COLO829 (cell line): ENCODE data around the gene ATP4B.

Experiments used
- DNase-seq: peaks from one replicate; pipeline ENCODE4 v3.0.0; 2012; ENCODE audit warnings: low spot score

The ATP4B gene

DNA sequence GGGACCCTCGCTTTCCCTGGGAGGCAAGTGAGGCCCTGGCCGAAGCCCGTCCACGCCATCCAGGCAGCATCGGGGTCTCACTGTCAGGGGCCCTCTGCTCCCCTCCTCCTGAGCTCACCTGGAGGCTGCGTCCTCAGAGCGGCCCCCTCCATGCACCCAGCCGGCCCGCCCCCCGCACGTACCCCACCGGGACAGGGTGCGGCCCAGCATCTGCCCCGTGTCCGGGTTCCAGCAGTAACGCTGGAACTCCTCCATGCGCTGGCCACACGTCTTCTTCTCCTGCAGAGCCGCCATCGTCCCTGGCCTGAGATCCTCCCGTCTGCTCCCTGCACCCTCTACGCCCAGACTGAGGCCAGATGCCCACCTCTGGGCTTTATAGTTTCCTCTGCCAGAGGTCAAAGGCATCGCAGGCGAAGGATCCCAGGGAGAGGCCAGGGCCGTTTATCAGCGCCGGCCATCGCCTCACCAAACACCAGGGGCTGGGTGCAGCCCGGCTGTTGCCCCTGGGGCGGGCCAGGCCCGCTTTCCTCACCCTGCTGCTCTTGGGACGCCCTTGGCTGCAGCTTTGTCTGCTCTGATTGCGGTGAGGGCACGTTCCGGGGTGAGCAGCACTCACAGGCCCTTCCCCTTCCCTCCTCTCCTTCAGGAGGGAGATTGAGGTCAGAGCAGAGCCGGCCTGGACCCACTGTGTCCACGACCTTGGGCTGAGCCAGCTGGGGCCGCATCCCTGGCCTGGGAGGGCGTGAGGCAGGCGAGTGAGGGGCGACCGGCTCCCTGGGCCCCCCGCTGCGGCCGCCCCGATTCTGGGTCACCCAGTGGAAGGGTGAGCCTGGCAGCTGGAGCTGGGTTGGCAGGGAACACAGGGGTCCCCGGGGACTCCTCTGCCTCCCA lies at the start of gene ATP4B:
TSS of gene ATP4B (minus strand) at position 348 of the 891 bp plus-strand sequence. CDS start at position 294, 54 bp downstream.
- DNase-seq, result no peak

DNA sequence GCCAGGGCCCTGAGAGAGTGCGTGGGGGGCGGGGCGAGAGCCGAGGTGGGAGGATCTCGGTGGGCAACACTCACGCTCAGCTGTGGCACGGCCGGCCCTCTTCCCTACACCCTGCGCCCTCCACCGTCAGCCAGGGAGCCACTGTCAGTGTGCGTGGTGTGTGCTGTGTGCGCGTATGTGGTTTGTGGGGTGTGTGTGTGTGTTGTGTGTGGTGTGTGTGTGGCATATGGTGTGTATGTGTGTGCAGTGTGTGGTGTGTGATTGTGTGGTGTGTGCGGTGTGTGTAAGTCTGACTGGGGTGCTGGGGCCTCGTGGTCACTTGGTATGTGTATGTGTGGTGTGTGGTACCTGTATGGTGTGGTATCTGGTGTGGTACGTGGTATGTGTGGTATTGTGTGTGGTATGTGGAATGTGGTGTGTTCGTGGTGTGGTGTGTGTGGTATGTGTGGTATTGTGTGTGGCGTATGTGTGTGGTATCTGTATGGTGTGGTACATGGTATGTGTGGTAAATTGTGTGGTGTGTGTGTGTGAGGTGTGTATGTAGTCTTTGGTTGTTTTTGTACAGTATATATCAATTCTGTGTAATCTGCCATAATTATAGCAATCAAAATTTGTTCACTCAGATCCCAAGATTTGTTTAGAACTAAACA lies 14.1 kb upstream of the ATP4B start:
- DNase-seq, result no peak

DNA sequence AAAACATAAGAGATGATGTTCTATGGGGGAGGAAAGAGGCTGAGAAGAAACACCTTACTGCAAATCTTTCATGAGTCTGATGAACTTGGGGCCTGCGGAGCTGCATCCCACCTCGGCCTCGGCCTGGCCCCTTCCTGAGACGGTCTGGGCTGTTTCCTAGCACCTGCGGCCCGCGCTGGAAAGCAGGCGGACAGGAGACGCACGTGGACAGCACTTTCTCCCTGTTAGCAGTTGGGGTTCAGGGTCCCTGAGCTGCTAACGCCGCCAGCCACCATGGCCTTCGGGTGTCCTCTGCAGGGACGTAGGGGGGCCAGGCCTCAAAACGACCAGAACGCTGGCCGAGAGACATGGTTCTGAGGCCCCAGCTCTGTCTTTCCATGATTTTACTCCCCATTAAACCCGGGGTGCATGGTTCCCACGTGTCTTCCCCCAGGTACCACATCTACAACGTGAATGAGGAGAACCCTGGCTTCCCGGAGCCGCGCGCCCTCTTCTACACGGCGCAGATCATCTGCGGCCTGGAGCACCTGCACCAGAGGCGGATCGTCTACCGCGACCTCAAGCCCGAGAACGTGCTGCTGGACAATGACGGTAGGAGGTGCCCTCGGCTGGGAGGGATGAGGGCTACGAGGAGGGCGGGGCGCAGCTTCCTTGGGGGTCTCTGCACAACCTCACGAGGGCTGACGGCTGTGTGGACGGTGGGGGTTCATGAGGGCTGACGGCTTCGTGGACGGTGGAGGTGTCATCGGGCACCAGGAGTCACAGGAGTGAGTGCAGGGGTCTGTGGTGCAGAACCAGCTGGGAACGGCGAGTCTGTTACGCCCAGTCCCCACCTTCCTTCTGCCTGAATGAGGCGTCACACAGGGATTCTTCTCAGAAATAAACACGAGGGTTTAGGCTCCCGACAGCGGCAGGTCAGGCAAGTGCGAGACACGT lies 13.3 kb upstream of the ATP4B start:
- no peak for DNase-seq

- DNase-seq, result no peak
Measured at GRCh38 chr13:113670541-113670940, 12.5 kb upstream of the ATP4B start.

DNA sequence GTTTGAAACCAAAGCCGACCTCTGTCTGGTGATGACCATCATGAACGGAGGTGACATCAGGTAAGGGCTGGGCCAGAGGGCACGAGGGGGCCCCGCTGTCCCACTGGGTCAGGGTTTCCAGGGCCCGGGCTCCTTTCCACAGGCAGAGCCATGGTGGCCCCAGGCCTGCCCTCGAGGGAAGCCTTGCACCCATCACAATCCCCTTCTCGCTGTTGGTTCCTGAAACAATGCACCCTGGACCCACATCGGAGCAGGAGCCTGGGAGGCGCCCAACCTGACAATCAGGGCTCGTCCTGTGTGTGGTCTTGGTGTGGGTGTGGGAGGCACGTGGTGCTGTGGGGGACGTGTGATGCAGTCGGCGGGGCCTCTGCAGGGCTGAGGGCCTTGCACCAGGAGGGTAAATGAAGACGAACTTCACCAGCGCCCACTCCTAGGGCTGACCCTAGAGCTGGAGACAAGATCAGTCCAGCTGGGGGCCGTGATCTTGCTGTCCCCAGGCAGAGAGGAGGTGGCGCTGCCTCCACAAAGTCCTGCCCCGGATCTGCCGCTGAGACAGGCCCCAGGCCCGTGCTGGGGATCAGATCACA lies 11.8 kb upstream of the ATP4B start:
- DNase-seq, result no peak

DNA sequence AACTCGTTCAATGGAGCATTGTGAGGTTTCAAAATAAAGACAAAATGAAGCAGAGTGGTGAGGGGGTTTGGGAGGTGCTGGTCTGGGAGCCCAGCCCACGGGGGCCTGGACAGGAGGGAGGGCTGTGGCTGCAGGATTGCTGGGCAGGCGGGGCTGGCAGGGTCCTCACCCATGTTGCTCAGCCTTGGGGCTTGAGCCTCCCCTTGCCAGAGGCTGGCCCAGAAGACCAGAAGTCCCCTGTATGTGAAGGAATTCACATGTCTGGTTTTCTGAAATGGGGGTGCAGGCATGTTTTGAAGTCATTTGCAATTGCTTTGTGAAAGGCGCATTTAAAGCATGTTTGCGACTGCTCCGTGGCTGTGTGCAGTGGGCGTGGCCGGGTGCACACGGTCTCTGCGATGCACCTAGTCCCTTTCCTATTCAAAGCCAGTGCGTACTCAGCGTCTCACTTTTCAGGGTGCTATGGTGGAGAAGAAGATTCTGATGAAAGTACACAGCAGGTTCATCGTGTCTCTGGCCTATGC lies 11.3 kb upstream of the ATP4B start:
- no peak for DNase-seq

DNA sequence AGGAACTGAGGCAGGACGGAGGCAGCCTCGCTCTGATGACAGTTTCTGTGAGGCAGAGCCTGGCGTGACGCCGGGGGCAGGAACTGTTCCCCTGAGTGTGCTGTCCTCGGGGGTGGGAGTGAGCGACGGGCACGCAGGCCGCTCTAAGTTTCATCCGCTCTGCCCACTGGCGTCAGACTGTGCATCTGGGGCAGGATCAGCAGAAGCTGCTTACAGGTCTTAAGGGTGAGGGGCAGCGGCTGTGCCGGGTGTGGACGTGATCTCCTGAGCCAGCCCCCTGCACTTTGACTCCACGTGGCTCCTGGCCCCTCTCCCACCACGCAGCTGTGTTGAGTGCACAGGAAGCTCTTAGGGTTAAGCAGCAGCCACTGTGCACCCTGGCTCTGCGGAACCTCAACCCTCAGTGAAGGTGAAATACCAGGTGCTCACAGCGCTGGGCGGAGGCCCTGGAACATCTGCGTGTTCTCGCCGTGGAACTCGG lies 10.5 kb upstream of the ATP4B start:
- no peak for DNase-seq

DNA sequence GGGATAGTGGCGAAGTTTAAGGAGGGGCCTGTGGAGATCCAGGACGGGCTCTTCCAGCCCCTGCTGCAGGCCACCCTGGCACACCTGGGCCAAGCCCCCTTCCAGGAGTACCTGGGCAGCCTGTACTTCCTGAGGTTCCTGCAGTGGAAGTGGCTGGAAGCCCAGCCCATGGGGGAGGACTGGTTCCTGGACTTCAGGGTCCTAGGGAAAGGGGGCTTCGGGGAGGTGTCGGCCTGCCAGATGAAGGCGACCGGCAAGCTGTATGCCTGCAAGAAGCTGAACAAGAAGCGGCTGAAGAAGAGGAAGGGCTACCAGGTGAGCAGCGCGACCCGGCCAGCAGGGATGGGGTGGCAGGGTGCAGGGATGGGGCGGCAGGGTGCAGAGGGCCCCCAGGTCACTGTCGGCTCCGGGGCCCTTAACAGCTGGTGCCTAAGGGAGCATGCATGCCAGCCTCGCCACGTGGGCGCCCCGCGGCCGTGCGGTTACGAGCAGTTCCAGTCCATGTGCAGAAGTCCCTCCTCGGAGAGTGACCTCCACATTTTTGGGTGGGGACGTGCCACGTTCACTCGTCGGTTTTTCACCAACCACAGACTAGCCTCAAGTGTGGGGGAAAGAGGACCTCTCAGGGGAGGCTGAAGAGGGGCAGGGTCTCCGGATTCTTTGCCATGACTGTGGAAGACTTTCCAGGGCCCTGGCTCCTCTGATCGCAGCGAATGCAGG lies 9.9 kb upstream of the ATP4B start:
- DNase-seq, result no peak

GRCh38 chr13:113666951-113667701 lies 9.1 kb upstream of the ATP4B start, which contains the start of gene GRK1:
GRK1 (plus strand) TSS chr13:113667219; CDS start chr13:113667387, 168 bp downstream.
- DNase-seq, result no peak

- no peak for DNase-seq
Measured at GRCh38 chr13:113666329-113666670, 8.3 kb upstream of the ATP4B start.

GRCh38 chr13:113665597-113666328 lies 7.8 kb upstream of the ATP4B start:
- no peak for DNase-seq

GRCh38 chr13:113664751-113665596 lies 7.0 kb upstream of the ATP4B start:
- DNase-seq, result no peak

DNA sequence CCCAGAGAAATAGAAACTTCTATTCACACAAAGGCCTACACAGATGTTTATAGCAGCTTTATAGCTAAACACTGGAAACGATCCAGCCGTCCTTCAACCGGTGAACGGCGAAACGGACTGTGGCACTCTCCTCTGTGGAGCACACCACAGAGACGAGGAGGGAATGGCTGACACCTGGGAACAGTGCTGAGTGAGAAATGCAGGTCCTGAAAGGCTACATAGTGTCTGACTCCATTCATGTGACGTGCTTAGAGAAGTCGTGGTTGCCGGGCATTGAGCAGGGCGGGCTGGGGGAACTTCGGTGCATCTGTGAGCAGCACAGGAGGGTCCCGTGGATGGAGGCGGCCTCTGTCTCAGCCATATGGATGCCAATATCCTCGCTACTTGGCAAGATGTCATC lies 5.9 kb upstream of the ATP4B start:
- no peak for DNase-seq

DNA sequence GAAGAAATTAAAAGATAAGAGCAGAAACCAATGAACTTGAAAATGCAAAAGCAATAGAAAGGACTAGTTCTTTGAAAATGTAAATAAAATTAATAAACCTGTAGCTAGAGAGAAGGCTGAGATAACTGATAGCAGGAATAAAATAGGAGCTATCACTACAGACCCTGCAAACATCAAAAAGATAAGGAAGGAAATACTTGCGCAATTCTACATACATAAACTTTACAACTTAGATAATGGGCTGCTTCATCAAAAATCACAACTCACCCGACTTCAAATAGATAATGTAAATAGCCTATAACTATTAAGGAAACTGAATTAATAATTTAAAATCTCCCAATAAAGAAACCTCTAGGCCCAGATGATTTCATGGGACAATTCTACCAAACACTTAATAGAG lies 3.5 kb upstream of the ATP4B start:
- no peak for DNase-seq

GRCh38 chr13:113660066-113660465 lies 2.1 kb upstream of the ATP4B start:
- DNase-seq, result no peak

DNA sequence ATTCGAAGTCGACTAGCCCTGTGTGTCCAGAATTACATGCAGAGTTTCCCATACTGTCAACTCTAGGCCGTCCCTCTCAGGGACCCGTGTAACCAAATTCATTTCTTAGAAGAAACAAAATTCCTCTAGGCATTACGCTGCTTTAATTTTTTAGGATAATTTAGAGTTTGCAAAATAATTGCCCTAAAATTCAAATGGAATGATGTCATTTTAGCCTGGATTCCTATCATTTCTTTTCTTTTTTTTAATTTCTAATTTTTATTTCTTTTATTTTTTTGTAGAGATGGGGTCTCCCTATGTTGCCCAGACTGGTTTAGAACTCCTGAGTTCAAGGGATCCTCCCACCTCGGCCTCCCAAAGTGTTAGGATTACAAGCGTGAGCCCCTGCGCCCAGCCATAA lies 1.3 kb upstream of the ATP4B start:
- no peak for DNase-seq

GRCh38 chr13:113658836-113659235 lies 838 bp upstream of the ATP4B start:
- no peak for DNase-seq

DNA sequence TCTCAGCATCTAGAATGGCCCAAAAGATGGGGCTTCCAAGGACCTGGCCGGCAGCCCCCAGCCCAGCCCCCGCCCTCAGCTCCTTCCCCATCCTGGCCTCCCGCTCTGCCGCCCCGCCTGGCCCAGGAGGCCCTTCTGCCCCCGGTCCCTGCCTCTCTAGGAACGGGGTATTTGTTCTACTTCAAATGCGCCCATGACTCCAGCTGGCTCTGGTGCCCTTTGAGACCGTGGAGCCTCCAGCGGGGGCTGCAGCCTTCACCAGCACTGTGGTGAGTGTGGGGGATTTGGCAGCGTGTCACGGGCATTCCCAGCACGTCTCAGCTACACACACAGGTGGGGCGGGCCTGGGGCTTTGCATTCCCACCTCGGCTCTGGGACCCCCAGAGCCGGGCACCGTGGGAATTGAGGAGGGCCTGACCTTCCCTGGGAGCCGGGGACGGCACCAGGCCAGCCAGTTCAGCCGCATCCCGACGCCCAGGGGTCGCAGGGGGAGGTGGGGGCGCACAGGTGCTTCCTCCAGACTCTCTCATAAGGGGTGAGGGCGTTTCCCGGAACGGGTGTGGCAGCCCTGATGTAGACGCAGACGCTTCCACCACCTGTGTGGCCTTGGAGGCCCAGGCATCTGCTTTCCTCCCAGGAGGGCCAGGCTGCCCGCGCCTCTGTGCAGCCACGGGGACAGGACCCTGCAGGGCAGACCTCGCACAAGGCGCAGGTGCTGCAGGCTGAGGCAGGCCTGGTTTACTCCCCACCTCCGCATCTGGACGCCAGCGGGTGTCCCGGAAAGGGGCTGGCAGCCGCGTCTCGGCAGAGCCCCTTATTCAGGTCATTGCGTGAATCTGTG lies 947 bp downstream of the ATP4B start:
- DNase-seq, result no peak
